ENCODE measurements around the gene CDKAL1. TPM values are rescaled to one million over a fixed set of nuclear protein-coding genes. Genes with fewer than 3 reads are reported as not detected.

Gene CDKAL1
- total and polyA plus RNA-seq, 2 donors (not counting 3 experiments of a cell fraction or from before 2014, with no cell fraction given) = 6.1 to 20.5 TPM

DNA sequence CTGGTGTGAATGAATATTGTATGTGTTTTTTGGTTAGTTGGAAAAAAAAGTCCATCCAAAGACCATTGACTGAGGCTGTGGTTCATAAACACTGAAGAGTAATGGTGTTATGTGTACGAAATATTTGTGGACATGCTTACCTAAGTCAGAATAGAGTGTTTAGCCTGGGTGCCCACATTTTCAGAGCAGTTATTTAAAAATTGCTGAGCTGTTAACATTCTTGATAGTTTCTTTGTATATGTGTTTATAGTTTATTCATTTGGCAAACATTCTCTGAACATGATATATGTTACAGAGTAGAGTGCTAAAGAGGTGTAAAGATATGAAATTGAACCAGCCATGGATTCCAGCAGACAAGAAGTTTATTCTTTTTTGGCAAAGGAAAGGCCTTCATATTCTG, 20.6 kb downstream of the CDKAL1 start:
- POLR2A ChIA-PET = interaction anchor here (0.6 kb wide), 1 partner anchor 1039 kb away, joined by 7 read pairs; the partner anchor contains the start of gene SOX4
- no peak overlapping the region for H3K9ac ChIP-seq (replicated peaks; ENCODE audit: extremely low read depth, insufficient read depth, low read length)
- FAIRE-seq (no peak), DNase-seq (ENCODE audit: low read depth, low spot score) (no peak)
- H3K9me3 ChIP-seq (replicated peaks; ENCODE audit: control insufficient read depth, insufficient read depth, low read length) = no peaks in the 10 kb centered on the region
- CTCF ChIA-PET = interaction anchor here (1.0 to 1.5 kb wide), 3 partner anchors 9 to 1034 kb away, joined by 3 read pairs; no protein-coding TSS in a partner anchor
- no peaks in the 10 kb centered on the region for H3K79me2 ChIP-seq (ENCODE audit: control insufficient read depth, insufficient read depth, low read length)
- H4K20me1 ChIP-seq (replicated peaks; ENCODE audit: control insufficient read depth, extremely low read depth, insufficient read depth, low read length) = no peaks in the 10 kb centered on the region
- no TSS peak for BruUV-seq (replicated peaks)
- no peak overlapping the region for H2AFZ ChIP-seq (ENCODE audit: low read depth, low read length)
- H3K36me3 ChIP-seq (ENCODE audit: control insufficient read depth in 2 of 2, extremely low read depth in 1 of 2, insufficient read depth in 2 of 2, low read length in 2 of 2) = peaks cover 0 to 3% of the 10 kb centered on the region in 2 experiments
- H3K4me2 ChIP-seq (ENCODE audit: insufficient read depth, low read length) = no peak overlapping the region
- no peaks in the 10 kb centered on the region for H3K27me3 ChIP-seq (ENCODE audit: control insufficient read depth in 2 of 2, insufficient read depth in 2 of 2, low read length in 2 of 2)
- no peaks in the 10 kb centered on the region for H3K9me1 ChIP-seq (replicated peaks; ENCODE audit: control insufficient read depth, extremely low read depth, insufficient read depth, low read length)
- intact Hi-C loops (cut with micrococcal nuclease) = no loop called here
- dilution Hi-C loops (cut with MboI; ENCODE audit: extremely low pct_ligation_motif_present, low sequenced_read_pairs) = no loop called here
- H3K4me3 ChIP-seq (replicated peaks in 1 of 3; ENCODE audit: insufficient read depth in 1 of 3, low read depth in 1 of 3, low read length in 3 of 3) = no peak overlapping the region
- H3K27ac ChIP-seq (ENCODE audit: insufficient read depth, low read depth, low read length) = no peak overlapping the region
- TF ChIP-seq, protein P1, sequence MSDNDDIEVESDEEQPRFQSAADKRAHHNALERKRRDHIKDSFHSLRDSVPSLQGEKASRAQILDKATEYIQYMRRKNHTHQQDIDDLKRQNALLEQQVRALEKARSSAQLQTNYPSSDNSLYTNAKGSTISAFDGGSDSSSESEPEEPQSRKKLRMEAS (IDR thresholded peaks at IDR 0.05; ENCODE audit: insufficient read depth, insufficient read length) = no peak
- TF ChIP-seq JUN (IDR thresholded peaks at IDR 0.05; ENCODE audit: borderline replicate concordance, insufficient read depth, insufficient read length, low read depth) (no peak), FOS (IDR thresholded peaks at IDR 0.05; ENCODE audit: borderline replicate concordance, insufficient read depth, low read length) (no peak), EZH2 (IDR thresholded peaks at IDR 0.05; ENCODE audit: borderline replicate concordance, low read depth, low read length, severe bottlenecking) (no peak), POLR2AphosphoS5 (IDR thresholded peaks at IDR 0.05; ENCODE audit: insufficient read depth, low read depth, low read length) (no peak), GATA2 (IDR thresholded peaks at IDR 0.05; ENCODE audit: insufficient read depth, insufficient read length, low read depth, low read length) (no peak), MYC (IDR thresholded peaks at IDR 0.05; ENCODE audit: low read depth, low read length) (no peak)
- no peaks in the 10 kb centered on the region for H3K4me1 ChIP-seq (ENCODE audit: control insufficient read depth, extremely low read depth, insufficient read depth, low read length)
